GM20000 (cell line): ENCODE measurements around the gene PRKAG3.

Source experiments
- DNase-seq: peaks from one replicate; pipeline ENCODE4 v3.0.0; 2012; ENCODE audit warnings: low spot score
- CTCF ChIP-seq: IDR thresholded peaks from 2 replicates; pipeline ENCODE4 v1.5.1; 2012; ENCODE audit warnings: mild to moderate bottlenecking, control low read depth; ENCODE audit errors: extremely low read depth, missing control alignments

Gene PRKAG3

GRCh38 chr2:218856167-218856895 lies 24.7 kb upstream of the PRKAG3 start:
- no peak for TF ChIP-seq CTCF
- no peak for DNase-seq

- no peak for TF ChIP-seq CTCF
- no peak for DNase-seq
Measured at GRCh38 chr2:218855305-218856166, 23.9 kb upstream of the PRKAG3 start.

- no peak for DNase-seq
- TF ChIP-seq CTCF = no peak
Measured at GRCh38 chr2:218854860-218855259, 23.3 kb upstream of the PRKAG3 start.

GRCh38 chr2:218853766-218854165 lies 22.2 kb upstream of the PRKAG3 start:
- TF ChIP-seq CTCF = no peak

GRCh38 chr2:218852911-218853667 lies 21.5 kb upstream of the PRKAG3 start:
- TF ChIP-seq CTCF = peak; percentile 76
- peak; percentile 76 for DNase-seq

More at GRCh38 chr2:218853766-218854165, 22.2 kb upstream of the PRKAG3 start:
- DNase-seq = no peak

- TF ChIP-seq CTCF = no peak
- DNase-seq = no peak
Measured at GRCh38 chr2:218851286-218851685, 19.7 kb upstream of the PRKAG3 start.
